Endothelial cell of umbilical vein (primary cell): ENCODE measurements around the gene SPSB2. TPM values are rescaled to one million over a fixed set of nuclear protein-coding genes. Genes with fewer than 3 reads are reported as not detected.

Experiments used
- BruUV-seq: library from RNA; stranded (reverse); fragments of 400-500 nt; replicated peaks from 2 replicates; lab custom pipeline; 2021; lab: Mats Ljungman, UMichigan
- CTCF ChIA-PET: fragments of 300-600, 350-600 bp; sonication (Branson Sonifier 250); formaldehyde crosslinking; loops from one replicate; lab custom pipeline; 2021; ENCODE audit warnings: antibody characterized with exemption, inconsistent platforms; lab: Charles Lee
- POLR2A ChIA-PET: fragments of 300-600, 350-600 bp; sonication (Branson Sonifier 250); formaldehyde crosslinking; loops from one replicate; lab custom pipeline; 2021; ENCODE audit warnings: antibody characterized with exemption, inconsistent platforms; lab: Charles Lee
- DNase-seq: peaks from one replicate; pipeline ENCODE4 v3.0.0-alpha.2; 2011; ENCODE audit warnings: low read depth, low spot score
- FAIRE-seq: peaks from 2 replicates; lab custom pipeline; 2011; peaks lifted over from hg19 to GRCh38; lab: Jason Lieb, UNC
- H2AFZ ChIP-seq: 2 replicates; pipeline ENCODE4 v1.6.0; 2012; ENCODE audit warnings: low read depth, low read length, control low read depth, inconsistent platforms
- H3K27ac ChIP-seq: 2 replicates; pipeline ENCODE4 v1.5.1; 2011; ENCODE audit warnings: low read depth, mild to moderate bottlenecking, control low read depth, low read length, moderate library complexity; ENCODE audit not compliant: insufficient read depth
- H3K27me3 ChIP-seq, 2 experiments: 2 replicates each; pipeline versions ENCODE4 v1.6.0 to v1.6.1; 2011; ENCODE audit warnings: low read length in 2 of 2, mixed read lengths in 1 of 2; ENCODE audit not compliant: control insufficient read depth in 2 of 2, insufficient read depth in 2 of 2
- H3K36me3 ChIP-seq, 2 experiments: 2 replicates in 1 of 2; 3 replicates in 1 of 2; pipeline ENCODE4 v1.5.1; 2011; ENCODE audit warnings: low read length in 2 of 2, mild to moderate bottlenecking in 1 of 2, moderate library complexity in 1 of 2; ENCODE audit not compliant: control insufficient read depth in 2 of 2, insufficient read depth in 2 of 2; ENCODE audit errors: extremely low read depth in 1 of 2
- H3K4me1 ChIP-seq: 3 replicates; pipeline ENCODE4 v1.5.1; 2011; ENCODE audit warnings: mild to moderate bottlenecking, low read length; ENCODE audit not compliant: control insufficient read depth, insufficient read depth; ENCODE audit errors: extremely low read depth
- H3K4me2 ChIP-seq: 2 replicates; pipeline ENCODE4 v1.6.1; 2011; ENCODE audit warnings: low read length, control low read depth, mixed read lengths; ENCODE audit not compliant: insufficient read depth
- H3K4me3 ChIP-seq, 3 experiments: fragments of 200-600 bp in 1 of 3; sonication (generic), shearing (Covaris generic) in 1 of 3; replicated peaks in 1 of 3; 2 replicates each; pipeline ENCODE4 v1.5.1; 2011 to 2016; ENCODE audit warnings: control low read depth in 3 of 3, low read length in 3 of 3, mild to moderate bottlenecking in 2 of 3, inconsistent platforms in 1 of 3, low read depth in 1 of 3, moderate library complexity in 1 of 3; ENCODE audit not compliant: insufficient read depth in 1 of 3
- H3K79me2 ChIP-seq: 2 replicates; pipeline ENCODE4 v1.6.0; 2012; ENCODE audit warnings: low read length, inconsistent platforms; ENCODE audit not compliant: control insufficient read depth, insufficient read depth
- H3K9ac ChIP-seq: replicated peaks from 2 replicates; pipeline ENCODE3; 2011; ENCODE audit warnings: low read length, control low read depth; ENCODE audit not compliant: insufficient read depth; ENCODE audit errors: extremely low read depth
- H3K9me1 ChIP-seq: replicated peaks from 3 replicates; pipeline ENCODE4 v1.6.0; 2011; ENCODE audit warnings: mild to moderate bottlenecking, low read length; ENCODE audit not compliant: control insufficient read depth, insufficient read depth; ENCODE audit errors: extremely low read depth
- H3K9me3 ChIP-seq: replicated peaks from 2 replicates; pipeline ENCODE4 v1.5.1; 2012; ENCODE audit warnings: low read length, inconsistent platforms; ENCODE audit not compliant: control insufficient read depth, insufficient read depth
- H4K20me1 ChIP-seq: replicated peaks from 2 replicates; pipeline ENCODE3; 2011; ENCODE audit warnings: mild to moderate bottlenecking, low read length; ENCODE audit not compliant: control insufficient read depth, insufficient read depth; ENCODE audit errors: extremely low read depth
- CTCF ChIP-seq, 2 donors: IDR thresholded peaks; 1 replicate in 1 of 2; 2 replicates in 1 of 2; pipeline ENCODE4 v1.5.1; 2011; ENCODE audit warnings: low read length in 2 of 2, mild to moderate bottlenecking in 2 of 2, moderate library complexity in 2 of 2, control low read depth in 1 of 2, inconsistent platforms in 1 of 2, low read depth in 1 of 2; ENCODE audit not compliant: insufficient read depth in 1 of 2; ENCODE audit errors: extremely low read depth in 1 of 2
- EZH2 ChIP-seq: IDR thresholded peaks from 2 replicates; pipeline ENCODE4 v1.6.1; 2012; ENCODE audit warnings: borderline replicate concordance, low read depth, mild to moderate bottlenecking, moderate library complexity, low read length, inconsistent platforms; ENCODE audit not compliant: severe bottlenecking
- FOS ChIP-seq: IDR thresholded peaks from 2 replicates; pipeline ENCODE4 v1.6.1; 2011; ENCODE audit warnings: mild to moderate bottlenecking, low read length, moderate library complexity, borderline replicate concordance; ENCODE audit not compliant: insufficient read depth
- GATA2 ChIP-seq: IDR thresholded peaks from 2 replicates; pipeline ENCODE4 v1.7.0; 2011; ENCODE audit warnings: low read depth, mild to moderate bottlenecking, moderate library complexity, mixed read lengths, low read length; ENCODE audit not compliant: insufficient read length, insufficient read depth
- JUN ChIP-seq: IDR thresholded peaks from 2 replicates; pipeline ENCODE4 v1.6.1; 2011; ENCODE audit warnings: borderline replicate concordance, low read depth; ENCODE audit not compliant: insufficient read length, insufficient read depth
- MYC ChIP-seq: IDR thresholded peaks from one replicate; pipeline ENCODE4 v1.6.1; 2011; ENCODE audit warnings: mild to moderate bottlenecking, low read depth, low read length
- POLR2A ChIP-seq: IDR thresholded peaks from 2 replicates; pipeline ENCODE4 v1.6.1; 2012; ENCODE audit warnings: low read depth, mild to moderate bottlenecking, control low read depth, low read length
- dilution Hi-C: fragments of 300-500 bp; cut with MboI; formaldehyde crosslinking; loops from one replicate; pipeline ENCODE4 v1.15.0; 2019; ENCODE audit warnings: low sequenced_read_pairs; ENCODE audit not compliant: extremely low pct_ligation_motif_present
- intact Hi-C: fragments of 100-400 bp; cut with micrococcal nuclease; formaldehyde crosslinking; loops from one replicate; pipeline ENCODE4 v1.10.0; 2022
- polyA plus RNA-seq, 4 experiments: library from polyadenylated mRNA; depleted of rRNA in 3 of 4; stranded (reverse) in 3 of 4; unstranded in 1 of 4; fragments of >200 nt; gene quantifications; 2 replicates each; pipeline versions ENCODE4 v1.2.1 to v1.2.3, GENCODE V29; 2011 to 2012; ENCODE audit warnings: missing spikeins in 1 of 4
- total RNA-seq: library from RNA; stranded (reverse); gene quantifications from 2 replicates; pipeline ENCODE4 v1.2.3, GENCODE V29; 2021
- TF ChIP-seq, protein P1 (sequence below): IDR thresholded peaks from 2 replicates; pipeline ENCODE4 v1.6.1; 2011; ENCODE audit not compliant: insufficient read depth, insufficient read length

Gene SPSB2
- total and polyA plus RNA-seq, 2 donors (not counting 3 experiments of a cell fraction or from before 2014, with no cell fraction given): 3.8 to 6.9 TPM

- H3K4me2 ChIP-seq: no peak overlapping the region
- POLR2A ChIA-PET: no interaction called here
- H3K4me3 ChIP-seq: no peak overlapping the region
- H4K20me1 ChIP-seq: no peaks in the 10 kb centered on the region
- H3K9me3 ChIP-seq: no peaks in the 10 kb centered on the region
- H3K9ac ChIP-seq: no peak overlapping the region
- CTCF ChIA-PET: interaction anchor here (1.1 to 2.1 kb wide), 3 partner anchors 9 to 102 kb away, joined by 3 to 6 read pairs (median 3); partner anchors contain the start of gene MLF2
- FAIRE-seq: no peak
- H3K27me3 ChIP-seq: no peaks in the 10 kb centered on the region
- H3K9me1 ChIP-seq: no peaks in the 10 kb centered on the region
- peaks cover 19% of the 10 kb centered on the region for H3K4me1 ChIP-seq
- BruUV-seq: no TSS peak
- no peak for DNase-seq
- peaks cover 28% of the 10 kb centered on the region for H3K79me2 ChIP-seq
- dilution Hi-C loops (no loop called here), intact Hi-C loops (no loop called here)
- no peak overlapping the region for H3K27ac ChIP-seq
- peaks cover 16 to 38% of the 10 kb centered on the region in 2 experiments for H3K36me3 ChIP-seq
- H2AFZ ChIP-seq: no peak overlapping the region
- TF ChIP-seq MYC: no peak
- TF ChIP-seq POLR2A: no peak
- no peak for TF ChIP-seq GATA2
- no peak for TF ChIP-seq CTCF (IDR thresholded peaks at IDR 0.05; ENCODE audit: extremely low read depth in 1 of 2, insufficient read depth in 1 of 2, low read depth in 1 of 2, low read length in 2 of 2)
- TF ChIP-seq EZH2: no peak
These were observed 17.8 kb downstream of the SPSB2 start for GRCh38 chr12:6855322-6855721.

DNA sequence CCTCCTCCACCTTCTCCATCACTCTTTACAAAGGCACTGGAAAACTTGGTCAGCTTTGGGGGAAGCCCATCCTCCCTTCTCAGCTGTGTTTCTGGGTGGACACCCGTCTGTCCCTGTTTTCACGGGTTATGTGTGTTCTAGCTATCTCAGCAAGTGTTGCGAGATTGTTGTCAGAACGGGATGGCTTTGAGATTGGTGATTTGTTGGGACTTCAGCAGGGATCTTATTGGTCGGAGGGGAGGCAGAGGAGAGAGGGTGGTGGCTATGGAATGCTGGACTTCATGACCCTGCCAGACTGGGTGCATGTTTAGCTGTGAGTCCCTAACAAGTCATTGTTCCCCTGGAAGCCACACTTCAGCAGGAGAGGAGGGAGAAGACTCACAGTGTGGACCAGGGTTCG, 19.1 kb downstream of the SPSB2 start:
- dilution Hi-C loops (no loop called here), intact Hi-C loops (no loop called here)
- no TSS peak for BruUV-seq
- H2AFZ ChIP-seq: no peak overlapping the region
- H3K9ac ChIP-seq: no peak overlapping the region
- no peaks in the 10 kb centered on the region for H3K9me3 ChIP-seq
- H3K27ac ChIP-seq: no peak overlapping the region
- peaks cover 24% of the 10 kb centered on the region for H3K4me1 ChIP-seq
- no peak for DNase-seq
- no peaks in the 10 kb centered on the region for H3K27me3 ChIP-seq
- no peaks in the 10 kb centered on the region for H4K20me1 ChIP-seq
- H3K79me2 ChIP-seq: peaks cover 39% of the 10 kb centered on the region
- POLR2A ChIA-PET: interaction anchor here (0.7 to 1.5 kb wide), 2 partner anchors 11 to 15 kb away, joined by 3 to 4 read pairs; no protein-coding TSS in a partner anchor
- H3K9me1 ChIP-seq: no peaks in the 10 kb centered on the region
- H3K36me3 ChIP-seq: peaks cover 23 to 30% of the 10 kb centered on the region in 2 experiments
- no peak overlapping the region for H3K4me2 ChIP-seq
- no peak overlapping the region for H3K4me3 ChIP-seq
- TF ChIP-seq POLR2A (no peak), CTCF (IDR thresholded peaks at IDR 0.05; ENCODE audit: extremely low read depth in 1 of 2, insufficient read depth in 1 of 2, low read depth in 1 of 2, low read length in 2 of 2) (no peak), EZH2 (no peak), JUN (no peak), MYC (no peak), FOS (no peak), GATA2 (no peak)
- TF ChIP-seq, protein P1, sequence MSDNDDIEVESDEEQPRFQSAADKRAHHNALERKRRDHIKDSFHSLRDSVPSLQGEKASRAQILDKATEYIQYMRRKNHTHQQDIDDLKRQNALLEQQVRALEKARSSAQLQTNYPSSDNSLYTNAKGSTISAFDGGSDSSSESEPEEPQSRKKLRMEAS: no peak
- no peak for FAIRE-seq
- CTCF ChIA-PET: interaction anchor here (0.9 to 4.6 kb wide), 5 partner anchors 10 to 37 kb away, joined by 3 to 30 read pairs (median 6); partner anchors contain the start of genes SPSB2 and TPI1
